Activated CD4-positive, CD25-positive, alpha-beta regulatory T cell treated with anti-CD3 and anti-CD28 coated beads, Interleukin-2, amount 50 U/mL, for 72 hours (primary cell): Measurements from ENCODE around the gene MAMDC4.
A peak's percentile ranks its signal among the peaks of the same experiment; 100 is the strongest.

Source experiments
- DNase-seq: peaks from one replicate; pipeline ENCODE4 v3.0.0; 2021

The MAMDC4 gene

DNA sequence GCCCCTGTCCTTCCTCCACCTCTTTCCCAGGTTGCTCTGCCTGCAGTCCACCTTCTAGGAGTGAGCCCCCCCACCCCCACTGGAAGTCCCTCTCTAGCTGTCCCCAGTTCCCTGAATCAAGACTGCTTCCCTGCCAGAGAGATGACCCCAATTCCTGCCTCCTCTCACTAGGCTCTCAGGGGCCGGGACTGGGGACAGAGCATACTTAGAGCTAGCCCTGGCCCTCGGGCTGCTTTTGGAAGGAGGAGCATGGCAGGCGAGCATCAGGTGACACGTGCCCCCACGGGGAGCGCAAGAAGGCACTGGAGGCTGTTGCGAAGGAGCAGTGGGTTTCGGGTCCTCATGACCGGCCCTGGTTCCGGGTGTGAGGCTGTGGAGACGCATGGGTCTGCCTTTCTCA is 43.9 kb downstream of the MAMDC4 start:
- DNase-seq, result no peak

DNA sequence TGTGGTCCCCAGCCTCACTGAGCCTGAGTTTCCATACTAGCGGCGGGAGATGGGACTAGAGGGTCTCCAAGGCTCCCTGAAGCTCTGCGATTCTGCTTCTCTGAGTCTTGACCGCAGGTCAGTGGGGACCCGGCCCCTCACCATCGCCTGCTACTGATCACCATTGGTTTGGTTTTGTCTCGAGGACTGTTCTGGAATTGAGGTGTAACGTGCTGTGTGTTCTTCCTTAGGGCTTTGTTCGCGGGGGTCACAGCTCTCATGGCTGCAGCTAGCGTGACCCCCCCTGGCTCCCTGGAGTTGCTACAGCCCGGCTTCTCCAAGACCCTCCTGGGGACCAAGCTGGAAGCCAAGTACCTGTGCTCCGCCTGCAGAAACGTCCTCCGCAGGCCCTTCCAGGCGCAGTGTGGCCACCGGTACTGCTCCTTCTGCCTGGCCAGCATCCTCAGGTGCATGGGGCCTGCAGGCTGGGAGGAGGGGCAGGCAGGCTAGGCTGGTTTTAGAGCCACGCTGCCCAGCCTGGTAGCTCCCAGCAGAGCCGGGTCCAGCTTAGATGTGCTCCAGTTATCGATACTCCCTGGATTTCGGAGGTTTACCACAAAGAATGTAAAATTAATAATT is 46.4 kb downstream of the MAMDC4 start:
- no peak for DNase-seq

DNA sequence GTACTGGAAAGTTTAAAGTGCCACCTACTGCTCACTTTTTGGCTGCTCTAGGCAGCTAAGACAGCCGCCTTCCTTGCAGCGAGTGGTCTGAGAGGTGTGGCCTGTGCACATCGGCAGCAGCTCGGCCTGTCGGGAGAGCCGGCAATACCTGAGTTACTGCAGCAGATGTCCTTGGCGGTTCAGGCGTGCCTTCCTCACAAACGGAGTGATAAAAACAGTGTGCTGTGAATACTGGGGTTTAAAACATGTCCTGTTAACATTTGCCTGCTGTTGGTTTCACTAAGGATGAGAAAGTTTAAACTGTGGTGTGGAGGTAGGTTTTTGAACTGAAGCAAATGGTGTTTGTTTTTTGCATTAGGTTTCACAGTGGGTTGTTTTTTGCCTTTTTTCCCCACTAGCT is 47.0 kb downstream of the MAMDC4 start:
- no peak for DNase-seq

DNA sequence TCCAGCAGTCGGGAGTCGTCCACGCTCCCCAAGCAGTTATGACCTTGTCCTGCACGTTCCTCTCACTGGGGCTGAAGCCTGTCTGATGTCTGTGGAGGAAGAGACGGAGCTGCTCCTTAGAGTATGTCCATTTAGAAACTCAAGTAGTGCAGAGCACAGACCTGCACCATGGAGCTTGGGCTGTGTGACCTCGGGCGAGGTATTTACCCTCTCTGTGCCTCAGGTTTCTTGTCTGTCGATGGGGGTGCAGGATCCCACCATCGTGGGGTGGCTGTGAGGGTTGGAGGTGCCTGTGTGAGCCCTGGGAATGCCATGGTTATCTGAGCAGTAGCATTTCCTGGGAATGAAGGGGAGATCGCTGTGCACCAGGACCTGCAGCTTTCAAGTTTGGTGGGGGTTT is 48.4 kb downstream of the MAMDC4 start:
- DNase-seq, result no peak

DNA sequence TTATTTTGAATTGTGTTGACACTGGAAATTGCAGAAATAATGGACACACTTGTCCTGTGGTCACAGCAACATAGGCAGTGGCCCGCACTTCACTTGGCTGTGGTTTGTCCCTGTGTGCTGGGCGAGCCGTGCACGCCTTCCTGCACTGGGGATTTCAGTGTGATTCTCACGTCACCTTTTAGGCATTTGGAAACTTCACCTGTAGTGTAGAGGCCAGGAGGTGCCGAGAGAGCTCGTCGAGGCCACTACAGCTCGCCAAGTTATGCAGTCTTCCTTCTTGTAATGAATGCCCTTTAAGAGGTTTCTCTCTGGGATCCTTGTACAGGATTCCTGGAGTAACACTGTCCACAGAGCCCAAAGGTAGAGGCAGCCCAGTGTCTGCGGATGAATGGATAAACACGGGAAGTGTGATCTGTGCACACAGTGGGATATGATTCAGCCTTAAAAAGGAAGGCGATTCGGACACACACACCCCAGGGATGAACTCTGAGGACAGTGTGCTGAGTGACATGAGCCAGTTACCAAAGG is 48.9 kb downstream of the MAMDC4 start:
- DNase-seq, result no peak

DNA sequence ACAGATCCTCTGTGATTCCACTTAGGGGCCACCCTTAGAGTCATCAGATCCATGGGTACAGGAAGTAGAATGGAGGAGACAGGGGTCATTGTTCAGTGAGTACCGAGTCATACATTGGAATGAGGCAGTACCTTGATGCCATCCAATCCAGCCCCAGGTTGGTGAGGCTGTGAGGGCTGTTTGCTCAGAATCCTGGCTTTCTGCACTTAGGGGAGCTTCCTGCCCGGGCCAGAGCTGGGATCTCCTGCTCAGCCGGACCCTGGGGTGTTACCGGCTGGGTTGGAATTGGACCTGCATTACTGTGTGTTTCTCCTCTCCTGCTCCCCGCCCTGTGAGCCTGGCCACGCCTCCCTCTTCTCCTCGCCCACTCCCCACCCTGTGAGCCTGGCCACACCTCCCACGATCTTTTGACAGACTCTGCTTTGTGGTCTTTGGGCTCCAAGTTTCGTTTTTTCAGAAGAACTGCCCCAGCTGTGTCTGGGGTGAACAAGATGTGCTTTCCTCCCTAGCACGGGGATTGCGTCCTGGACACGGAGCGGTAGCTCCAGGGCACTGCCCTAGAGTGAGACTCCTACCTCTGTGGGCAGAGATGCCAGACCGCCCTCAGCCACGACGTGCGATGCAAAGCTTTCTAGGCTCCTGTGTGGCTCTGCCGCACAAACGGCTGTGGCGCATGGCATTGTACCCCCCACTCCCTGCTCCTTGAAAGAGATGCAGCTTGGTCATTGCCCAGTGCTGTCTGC is 49.5 kb downstream of the MAMDC4 start:
- DNase-seq, result peak; percentile 77

DNA sequence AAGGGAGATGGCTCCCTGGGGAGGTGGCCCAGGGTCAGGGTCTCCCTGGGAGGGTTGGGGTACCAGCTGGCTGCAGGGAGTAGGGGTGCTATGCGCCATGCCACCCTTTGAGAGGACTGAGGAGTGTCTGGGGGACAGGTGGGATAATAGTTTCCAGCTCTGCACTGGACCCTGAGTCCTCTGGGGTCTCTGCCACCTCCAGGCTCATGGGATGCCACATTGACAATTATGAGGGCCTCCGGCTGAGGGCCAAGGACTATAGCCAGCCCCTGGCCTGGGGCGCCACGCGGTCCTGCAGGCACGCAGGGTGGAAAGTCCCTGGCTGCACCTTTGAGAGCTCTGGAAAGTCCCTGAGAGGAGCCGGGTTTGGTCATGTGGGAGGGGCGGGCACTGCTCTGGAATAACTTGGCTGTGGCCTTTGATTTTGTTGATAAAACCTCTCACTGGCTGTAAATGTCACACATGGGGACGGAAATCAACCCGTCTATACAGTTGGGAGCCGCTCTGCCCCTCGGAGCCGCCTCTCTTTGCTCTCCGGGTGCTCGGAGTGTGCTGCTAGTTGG is 50.2 kb downstream of the MAMDC4 start:
- peak; percentile 84 for DNase-seq

DNA sequence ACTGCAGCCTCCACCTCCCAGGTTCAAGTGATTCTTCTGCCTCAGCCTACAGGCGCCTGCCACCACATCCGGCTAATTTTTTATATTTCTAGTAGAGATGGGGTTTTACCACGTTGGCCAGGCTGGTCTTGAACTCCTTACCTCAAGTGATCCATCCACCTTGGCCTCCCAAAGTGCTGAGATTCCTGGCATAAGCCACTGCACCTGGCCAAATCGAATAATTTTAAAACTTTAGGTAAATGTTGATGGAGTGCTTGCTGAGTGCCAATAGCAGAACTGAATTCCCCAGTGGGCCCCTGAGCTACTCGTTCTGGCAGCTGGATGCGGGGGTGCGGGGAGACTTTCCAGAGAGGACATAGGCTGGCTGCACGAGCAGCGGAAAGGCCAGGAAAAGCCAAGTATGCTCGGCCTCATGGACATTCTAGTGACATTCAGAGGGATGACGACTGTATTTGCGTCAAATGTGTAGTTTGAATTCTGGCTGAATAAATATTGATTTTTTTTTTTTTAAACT is 51.0 kb downstream of the MAMDC4 start:
- no peak for DNase-seq

DNA sequence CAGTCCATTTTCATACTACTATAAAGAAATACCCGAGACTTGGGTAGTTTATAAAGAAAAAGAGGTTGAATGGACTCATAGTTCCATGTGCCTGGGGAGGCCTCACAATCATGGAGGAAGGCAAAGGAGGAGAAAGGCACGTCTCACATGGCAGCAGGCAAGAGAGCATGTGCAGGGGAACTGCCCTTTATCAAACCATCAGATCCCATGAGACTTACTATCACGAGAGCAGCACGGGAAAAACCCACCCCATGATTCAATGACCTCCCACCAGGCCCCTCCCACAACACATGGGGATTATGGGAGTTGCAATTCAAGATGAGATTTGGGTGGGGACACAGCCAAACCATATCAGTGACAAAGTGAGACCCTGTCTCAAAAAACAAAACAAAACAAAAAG is 54.1 kb downstream of the MAMDC4 start:
- DNase-seq, result no peak

DNA sequence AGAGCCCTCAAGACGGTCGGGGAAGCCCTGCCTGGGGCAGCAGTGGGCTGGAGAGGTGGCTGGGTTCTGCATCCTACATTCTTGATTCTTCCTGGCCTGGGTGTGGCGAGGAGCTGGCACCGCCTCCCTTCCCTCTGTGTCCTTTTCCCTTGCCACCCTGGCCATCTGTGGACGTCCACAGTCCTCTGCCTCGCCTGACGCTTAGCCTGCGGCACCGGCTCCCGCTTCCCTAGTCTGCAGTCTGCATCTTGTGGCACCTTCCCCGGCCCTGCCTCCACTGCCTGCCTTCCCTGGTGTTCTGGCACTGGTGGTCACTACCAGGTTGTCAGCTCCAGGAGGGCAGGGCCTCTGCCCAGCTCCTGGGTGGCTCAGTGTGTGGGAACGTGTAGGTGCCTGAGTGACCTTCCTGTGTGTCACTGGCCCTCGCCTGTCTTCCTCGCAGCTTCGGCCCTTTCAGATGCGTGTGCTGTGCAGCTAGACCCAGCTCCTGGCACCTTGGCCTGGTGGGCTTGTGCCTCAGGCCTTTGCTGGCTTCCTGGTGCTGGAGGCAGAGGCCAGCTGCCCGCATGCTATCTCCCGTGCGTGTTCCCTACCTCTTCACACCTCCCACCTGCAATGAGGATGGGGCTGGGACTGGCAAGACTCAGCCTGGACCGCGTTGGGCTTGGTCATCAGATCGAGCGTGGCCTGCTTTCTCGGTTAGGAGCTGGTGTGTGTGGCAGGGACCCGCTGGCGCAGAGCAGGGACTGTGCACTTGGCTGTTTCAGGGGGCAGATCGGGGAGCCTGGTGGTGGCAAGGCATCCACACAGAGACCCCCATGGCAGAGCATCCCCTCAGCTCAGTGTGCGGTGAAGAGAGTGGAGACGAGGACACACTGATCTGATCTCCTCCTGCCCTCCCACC is 55.1 kb downstream of the MAMDC4 start:
- DNase-seq, result no peak
